Measurements from ENCODE around the gene STC2.
"Not testable (repeated sequence)": the region's sequence is repeated elsewhere in the genome, so short reads cannot be mapped to it uniquely, and the experiment has no call there.

Gene STC2, protein sequence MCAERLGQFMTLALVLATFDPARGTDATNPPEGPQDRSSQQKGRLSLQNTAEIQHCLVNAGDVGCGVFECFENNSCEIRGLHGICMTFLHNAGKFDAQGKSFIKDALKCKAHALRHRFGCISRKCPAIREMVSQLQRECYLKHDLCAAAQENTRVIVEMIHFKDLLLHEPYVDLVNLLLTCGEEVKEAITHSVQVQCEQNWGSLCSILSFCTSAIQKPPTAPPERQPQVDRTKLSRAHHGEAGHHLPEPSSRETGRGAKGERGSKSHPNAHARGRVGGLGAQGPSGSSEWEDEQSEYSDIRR

DNA sequence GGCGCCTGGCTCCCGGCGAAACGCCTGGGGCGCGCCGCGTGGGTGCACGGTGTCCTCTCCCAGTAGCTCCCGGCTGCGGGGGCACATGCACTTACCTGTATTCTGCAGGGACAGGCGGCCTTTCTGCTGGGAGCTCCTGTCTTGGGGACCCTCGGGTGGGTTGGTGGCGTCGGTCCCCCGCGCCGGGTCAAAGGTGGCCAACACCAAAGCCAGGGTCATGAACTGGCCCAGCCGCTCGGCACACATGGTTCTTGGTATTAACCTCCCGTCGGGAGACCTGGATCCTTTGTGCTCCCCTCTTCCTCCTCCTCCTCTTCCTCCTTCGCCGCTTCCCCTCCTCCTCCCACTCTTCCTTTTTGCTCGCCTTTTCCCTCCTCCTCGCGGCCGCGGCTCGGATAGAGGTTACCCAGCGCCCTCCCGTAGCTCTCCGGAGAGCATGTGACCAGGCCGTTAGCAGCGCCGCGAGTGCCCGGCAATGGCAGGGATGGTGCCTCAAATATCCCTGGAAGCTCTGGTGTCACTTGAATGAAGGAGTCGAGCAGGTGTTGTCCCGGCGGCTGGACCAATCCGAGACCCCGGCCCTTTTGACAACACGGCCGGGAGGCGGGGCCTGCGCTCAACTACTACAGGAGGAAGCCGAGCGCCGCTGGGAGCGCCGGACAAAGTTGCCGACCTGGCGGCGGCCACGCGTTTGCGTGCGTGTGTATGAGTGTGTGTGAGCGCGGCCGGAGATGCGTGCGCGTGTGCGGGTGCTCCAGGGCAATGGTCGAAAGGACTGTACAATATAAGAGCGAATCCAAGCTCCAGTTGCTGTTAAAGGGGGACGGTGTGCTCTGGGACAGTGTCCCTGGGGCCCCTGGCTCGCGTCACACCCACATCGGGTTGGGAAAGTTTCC is at the start of gene STC2:
TSS of gene STC2 (minus strand) at position 467 of the 896 bp plus-strand sequence. CDS start at position 246, 221 bp downstream.
- DNase-seq: peak; percentile 98

DNA sequence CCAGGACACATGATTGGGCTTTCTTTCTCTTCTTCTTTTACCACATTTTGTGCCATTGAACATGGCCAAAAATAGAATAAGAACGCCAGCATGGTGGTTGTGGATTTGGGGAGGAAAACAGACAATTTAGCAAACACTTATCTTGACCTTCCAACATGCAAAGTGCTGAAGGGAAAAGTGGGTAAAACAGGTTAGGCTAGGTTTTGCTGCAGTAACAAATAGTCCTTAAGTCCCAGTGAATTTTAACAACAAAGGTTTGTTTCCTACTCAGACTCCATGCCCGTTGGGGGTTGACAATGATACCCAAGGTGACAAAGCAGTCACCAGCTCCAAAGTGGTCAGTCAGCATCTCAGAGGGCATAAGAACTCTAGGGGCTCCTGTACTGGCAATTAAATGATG is 43.2 kb upstream of the STC2 start:
- DNase-seq: no peak

DNA sequence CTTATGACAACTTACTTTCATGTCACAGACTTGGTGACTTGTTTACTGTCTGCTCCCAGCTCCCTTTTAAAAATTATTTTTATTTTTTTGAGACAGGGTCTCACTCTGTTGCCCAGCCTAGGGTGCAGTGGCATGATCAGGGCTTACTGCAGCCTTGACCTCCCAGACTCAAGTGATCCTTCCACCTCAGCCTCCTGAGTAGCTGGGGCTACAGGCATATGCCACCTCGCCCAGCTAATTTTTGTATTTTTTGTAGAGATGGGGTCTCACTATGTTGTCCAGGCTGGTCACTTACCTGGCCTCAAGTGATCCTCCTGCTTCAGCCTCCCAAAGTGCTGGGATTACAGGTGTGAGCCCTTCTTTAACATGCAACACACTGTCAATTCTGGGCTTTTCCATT is 35.2 kb upstream of the STC2 start:
- not testable (repeated sequence) for DNase-seq

DNA sequence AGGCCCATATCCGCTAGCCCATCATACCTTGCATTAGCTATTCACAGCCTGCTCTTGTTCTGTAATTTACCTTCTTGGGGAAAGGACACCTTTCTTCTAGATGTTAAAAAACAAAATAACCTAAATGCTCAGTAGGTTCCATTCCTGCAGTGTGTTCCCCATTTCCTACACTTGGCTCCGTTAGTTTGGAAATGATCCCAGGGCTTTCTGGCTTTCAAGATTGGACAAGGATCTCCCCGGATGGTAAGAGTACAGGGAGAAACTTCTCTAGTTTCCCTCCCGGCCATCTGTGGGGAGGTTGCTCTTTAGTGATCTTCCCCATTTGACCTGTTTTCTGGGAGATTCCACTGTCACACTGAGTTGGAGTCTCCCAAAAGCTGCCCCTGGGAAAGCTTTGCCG is 27.3 kb upstream of the STC2 start:
- no peak for DNase-seq

DNA sequence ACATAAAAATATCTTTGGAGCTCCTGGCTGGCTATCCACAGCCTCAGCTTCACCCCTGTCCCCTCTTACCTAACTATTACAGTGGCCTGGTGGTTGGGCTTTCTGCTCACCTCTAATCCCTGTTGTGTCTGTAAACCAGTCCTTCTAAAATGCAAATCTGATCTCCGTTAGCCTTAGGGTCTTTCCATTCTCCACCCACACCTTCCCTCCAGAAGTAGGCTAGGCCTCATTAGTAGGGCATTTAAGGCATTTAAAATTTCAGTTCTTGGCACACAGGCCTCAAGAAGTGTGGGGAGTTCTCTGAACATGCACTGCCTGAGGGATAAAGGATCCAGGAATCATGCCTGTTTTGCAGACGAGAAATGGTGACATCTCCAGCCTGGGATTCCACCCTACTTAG is 26.4 kb upstream of the STC2 start:
- DNase-seq: peak; percentile 59

DNA sequence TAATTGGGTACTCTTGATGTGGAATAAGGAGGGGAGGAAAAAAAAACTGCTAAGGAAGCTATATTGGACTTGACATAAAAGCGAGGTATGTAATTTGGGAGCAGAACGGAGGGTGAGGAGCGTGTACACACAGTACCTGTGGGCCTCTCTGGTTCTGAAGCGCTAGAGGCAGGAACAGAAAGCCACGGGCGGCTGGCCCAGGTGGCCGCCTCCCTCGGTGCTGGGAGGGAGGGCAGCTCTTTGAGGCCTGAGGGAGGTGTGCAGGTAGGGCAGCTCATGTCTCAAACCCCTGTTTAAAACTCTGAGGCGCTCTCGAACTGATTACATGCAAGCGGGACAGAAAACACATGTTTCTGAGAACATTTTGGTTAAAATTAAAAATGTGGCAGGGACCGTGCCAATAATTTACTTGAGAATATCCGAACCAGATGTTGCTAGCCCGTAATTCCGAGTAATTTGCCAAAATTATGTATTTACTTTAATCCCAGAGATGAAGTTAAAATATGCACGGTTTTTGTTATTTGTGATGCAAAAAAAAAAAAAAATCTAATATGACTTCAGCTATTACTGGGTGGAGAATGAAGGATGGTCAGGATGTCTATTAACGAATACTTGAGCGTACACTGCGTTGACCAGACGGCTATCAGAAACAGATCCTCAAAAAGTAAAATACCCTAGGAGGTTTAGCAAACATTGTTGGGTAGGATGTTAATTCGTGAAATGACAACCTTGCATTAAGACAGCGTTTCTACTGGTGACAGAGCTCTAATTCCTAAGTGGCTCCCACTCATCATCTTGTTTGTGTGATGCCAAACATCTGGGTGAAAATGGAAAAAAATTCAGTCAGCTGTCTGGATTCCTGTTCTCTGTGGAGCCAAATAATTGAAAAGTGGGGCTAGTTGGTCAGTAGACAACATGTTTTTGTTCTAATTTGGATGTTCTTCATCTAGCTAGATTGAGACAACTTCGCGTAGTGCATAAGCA is 24.4 kb upstream of the STC2 start:
- DNase-seq: peak; percentile 39

DNA sequence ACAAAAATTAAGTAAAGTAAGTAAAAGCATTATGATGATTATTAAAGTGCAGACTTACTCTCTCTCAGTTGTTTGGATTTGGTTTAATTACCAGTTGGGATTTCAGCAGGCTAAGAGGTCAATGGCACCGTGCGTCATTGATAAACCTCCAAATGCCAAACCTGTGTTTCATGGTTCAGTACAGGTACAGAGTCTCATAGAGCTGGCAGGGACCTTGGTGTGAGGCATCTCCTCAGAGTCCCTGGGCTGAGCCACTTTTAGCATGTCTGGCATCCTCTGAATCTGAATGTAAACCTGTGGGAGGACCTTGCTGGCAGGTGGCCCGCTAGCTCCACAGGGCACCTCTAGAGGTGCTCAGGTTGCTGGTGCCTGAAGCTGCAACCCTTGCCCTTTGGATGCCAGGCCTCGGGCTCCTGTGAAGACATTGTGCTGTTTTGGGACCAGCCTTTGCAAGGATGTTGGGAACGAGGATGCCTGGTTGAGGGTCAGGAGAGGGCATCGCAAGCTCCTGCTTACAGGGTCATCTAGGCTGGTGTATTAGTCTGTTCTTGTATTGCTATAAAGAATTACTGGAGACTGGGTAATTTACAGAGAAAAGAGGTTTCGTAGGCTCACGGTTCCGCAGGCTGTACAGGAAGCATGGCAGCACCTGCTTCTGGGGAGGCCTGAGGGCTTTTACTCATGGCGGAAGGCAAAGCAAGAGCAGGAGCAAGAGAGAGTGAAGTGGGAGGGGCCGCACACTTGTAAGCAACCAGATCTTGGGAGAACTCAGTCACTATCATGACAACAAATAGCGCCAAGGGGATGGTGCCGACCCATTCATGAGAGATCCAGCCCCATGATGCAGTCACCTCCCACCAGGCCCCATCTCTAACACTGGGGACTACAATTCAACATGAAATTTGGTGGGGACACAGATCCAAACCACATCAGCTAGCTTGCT is 14.9 kb upstream of the STC2 start:
- DNase-seq: peak; percentile 43

DNA sequence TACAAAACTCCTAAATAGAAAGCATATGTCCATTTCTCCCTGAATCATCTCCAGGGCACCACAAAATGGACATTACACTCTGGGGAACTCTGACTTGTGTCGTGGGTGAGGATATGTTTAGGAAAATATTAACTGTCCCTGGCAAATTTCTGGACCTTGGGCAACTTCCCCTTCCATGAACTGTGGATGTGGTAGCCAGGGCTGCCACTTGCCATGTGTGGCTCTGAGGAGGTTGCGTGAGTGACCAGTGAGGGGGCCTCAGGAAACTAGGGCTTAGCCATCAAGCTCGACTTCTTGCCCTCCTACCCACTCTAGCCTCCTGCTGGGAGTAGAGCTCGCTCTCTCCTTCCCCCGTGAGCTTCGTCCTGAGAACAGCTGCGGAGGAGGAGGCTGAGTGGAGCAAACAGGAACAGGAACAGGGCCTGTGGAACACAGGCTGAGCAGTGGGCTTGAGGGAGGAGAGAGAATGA is 13.8 kb upstream of the STC2 start:
- peak; percentile 46 for DNase-seq

DNA sequence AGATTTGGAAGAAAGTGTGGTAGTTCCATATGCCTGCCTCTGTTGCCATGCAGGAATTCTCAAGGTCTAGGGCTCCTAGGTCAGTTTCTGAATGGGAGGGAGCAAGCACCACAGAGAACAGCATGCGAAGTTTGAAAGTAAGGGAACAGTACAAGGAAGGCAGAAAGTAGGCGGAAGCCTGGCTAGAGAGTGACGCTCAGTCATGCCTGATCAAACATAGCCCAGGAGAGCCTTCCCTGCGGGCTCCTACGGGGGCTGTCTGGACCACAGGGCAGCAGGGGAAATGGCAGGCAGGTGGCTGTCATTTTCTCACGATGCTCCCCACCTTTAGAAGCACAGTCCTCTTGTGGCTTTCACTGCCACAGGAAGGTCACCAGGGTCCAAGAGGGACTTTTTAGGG is 12.8 kb upstream of the STC2 start:
- DNase-seq: peak; percentile 25

DNA sequence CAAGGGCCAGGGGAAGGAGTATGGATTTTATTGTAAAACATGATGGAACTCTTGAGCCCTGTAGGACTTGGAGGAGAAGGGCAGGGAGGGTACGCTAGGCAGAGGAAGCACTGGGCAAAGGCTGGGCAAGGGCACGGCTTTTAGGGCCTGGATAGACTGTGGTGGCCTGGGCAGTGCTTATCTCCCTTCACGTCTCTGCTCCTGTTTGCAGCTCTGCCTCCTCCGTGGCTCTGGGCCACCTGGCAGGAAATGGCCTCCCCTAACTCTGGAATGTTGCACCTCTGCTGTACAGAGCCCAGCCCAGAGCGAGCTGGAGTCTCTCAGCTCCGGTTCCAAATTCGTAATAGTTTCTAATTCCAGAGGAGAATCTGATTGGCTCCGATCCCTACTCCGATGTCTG is 12.2 kb upstream of the STC2 start:
- no peak for DNase-seq

DNA sequence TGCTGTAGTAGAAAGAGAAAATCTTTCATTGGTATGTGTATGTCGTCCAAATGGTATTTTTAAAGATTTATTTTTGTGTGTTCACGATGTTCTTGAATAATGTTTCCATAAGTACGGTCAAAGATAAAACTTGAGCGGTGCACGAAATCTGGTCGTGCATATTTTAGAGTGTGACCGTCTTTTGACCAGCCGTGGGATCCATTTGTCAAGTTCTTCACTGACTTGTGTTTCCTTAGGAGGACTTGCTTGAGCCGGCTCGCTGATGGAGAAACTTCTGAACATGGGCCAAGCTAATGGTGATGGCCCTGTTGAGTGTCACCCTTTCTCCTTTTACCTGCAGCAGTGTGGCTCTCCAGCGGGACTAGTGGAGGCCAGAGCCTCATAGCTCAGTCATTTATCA is 11.1 kb upstream of the STC2 start:
- DNase-seq: peak; percentile 37

DNA sequence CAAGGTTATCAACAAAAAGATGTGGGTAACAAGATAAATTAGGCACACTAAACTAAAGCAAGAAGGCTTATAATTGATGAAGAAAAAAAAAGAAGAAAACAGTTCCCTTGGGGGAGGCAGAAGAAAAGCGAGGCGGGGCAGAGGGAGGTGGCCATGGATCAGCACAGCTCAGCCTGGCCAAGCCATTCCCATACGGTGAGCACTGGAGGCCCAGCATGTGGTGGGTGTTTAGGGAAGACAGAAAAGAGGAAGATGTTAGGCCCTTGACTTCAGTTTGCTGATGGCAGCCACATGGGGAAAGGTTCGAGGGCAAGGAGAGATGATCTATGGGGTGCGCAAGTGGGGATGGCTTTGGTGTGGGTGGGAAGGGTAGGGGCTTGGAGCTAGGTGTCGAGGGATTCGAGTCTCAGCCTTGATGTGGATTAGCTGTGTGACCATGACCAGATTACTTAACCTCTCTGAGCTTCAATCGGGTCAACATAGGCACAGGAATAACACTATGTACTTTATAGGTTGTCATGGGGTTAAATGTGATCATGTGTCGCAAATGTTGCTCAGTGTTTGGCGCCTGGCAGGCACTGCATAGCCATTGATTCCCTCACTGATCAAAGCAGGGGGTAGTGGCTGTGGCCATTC is 10.3 kb upstream of the STC2 start:
- DNase-seq: peak; percentile 25

DNA sequence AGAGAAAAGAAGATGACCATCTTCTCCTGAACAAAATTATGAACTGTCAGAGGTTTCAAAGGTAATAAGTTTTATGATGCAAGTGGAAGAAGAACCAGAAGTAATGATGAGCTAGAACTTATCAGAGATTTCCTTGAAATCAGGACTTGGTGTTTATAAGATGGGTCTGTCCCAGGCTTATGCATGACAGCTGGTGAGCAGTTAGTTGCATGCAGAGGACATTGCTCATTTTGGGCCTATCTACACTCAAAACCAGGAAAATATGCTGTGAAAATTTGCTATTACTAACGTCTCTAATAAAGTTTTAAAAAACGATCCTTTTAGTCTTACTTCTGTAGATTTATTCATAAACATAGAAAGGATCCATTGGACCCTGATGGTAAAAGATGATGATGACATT is 6.6 kb upstream of the STC2 start:
- no peak for DNase-seq

DNA sequence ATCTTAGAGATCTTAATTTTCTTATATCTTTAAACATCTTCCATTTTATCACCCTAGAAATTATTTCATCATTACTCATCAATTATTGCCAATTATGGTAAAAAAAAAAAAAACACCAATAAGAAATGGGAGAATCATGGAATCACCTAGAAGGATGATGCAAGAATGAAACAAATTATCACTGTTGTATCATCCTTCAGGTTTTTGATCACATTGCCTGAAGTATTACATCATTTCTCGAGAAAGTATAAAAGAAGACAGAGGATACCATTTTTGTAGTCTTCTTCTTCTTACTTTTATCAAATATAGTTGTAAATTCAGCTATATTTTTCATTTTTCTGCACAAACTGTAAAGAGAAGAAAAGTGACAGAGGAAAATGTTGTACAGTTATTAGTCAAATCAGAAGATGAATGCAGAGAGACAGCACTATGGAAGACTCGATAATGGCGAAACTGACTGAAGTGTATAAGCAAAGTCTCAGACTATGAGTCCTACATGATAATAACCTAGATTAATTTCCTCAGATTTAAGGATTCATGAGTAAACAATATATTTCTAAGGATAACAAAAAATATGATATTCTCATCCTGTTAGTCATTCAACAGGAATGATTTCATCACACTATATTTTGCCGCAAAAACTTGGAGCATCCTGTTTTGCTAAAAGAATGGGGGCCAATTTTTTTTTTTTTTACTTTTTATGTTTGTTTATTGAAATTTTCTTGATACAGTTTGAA is 5.9 kb upstream of the STC2 start:
- DNase-seq: no peak

DNA sequence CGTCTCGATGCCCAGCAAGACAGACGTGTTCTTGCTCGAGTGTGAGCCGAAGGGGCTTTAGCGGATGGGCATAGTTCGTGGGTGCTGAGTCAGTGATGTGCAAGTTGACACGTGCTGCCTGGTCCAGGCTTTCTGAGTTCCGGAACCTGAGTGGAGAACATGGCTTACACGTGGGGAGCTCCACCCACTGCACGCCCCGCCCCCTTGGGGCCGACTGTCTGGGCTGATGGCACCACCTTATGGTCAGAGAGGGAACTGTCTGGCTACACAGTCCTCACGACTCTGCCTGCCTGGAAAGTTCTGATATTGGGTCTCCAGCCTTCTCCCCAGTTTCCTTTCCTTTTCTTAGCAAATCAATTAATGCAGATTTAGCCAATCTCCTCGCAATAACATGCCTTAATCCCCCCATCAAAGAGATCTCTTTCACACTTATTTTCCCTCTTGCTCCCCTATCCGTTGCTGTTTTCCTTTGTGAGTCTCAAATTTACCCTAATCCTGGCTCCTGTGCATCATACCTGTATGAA is 3.8 kb upstream of the STC2 start:
- peak; percentile 89 for DNase-seq

DNA sequence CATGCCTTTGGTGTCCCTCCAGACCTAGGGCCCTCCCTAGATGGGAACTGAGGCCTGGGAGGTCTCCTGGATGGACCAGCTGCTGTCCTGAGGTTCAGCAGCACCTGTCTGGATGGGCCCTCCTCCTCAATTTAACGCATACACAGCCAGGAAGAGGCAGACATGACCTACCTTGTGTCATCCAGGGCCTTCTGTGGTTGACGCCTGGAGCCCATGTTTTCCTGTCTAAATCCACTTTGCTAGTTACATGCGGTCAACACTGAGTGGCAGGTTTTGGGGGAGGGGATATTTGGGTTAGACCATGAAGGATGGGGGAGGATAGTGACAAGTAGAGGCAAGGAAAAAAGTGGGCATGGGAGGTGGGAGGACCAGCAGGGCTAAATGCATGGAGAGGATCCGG is 3.1 kb upstream of the STC2 start:
- peak; percentile 36 for DNase-seq

DNA sequence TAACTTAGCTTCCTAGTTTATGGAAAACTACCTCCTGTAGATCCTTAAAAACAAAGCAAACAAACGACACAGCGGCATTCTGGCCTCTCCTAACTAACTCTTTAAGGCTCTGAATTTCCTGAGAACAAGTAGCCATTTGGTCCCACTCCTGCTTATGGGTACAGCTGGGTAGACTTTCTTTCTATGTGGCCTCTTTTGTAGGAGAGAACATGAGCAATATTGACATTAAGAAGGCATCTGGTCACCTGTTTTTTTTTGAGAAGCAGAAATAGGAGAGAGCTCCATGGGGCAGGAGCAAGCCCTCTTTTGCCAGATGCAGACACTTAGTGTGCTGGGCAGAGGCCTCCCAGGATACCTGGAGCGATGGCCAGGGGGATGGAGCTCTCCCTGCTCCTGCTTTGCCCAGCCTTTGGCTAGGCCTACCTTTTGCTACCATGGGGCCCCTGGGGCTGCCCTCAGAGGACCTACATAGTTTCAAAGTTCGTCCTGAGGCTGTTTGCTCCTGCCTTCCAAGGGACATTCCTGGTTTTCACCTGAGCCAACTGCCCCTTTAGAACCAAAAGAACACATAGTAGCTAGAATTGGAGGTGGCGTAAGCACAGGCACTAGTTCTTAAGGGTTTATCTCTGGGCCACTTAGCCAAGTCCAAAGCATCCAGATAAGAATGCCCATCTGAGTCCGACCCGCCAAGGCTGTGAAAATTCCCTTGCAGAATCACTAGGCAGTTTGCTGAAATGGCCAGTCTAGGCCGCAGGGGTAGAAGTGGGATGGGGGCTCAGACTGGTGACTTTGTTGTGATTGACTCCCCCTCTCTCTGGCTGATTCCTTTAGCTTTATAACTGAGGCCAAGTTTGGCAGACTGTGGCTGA is 2.4 kb upstream of the STC2 start:
- DNase-seq: peak; percentile 59

DNA sequence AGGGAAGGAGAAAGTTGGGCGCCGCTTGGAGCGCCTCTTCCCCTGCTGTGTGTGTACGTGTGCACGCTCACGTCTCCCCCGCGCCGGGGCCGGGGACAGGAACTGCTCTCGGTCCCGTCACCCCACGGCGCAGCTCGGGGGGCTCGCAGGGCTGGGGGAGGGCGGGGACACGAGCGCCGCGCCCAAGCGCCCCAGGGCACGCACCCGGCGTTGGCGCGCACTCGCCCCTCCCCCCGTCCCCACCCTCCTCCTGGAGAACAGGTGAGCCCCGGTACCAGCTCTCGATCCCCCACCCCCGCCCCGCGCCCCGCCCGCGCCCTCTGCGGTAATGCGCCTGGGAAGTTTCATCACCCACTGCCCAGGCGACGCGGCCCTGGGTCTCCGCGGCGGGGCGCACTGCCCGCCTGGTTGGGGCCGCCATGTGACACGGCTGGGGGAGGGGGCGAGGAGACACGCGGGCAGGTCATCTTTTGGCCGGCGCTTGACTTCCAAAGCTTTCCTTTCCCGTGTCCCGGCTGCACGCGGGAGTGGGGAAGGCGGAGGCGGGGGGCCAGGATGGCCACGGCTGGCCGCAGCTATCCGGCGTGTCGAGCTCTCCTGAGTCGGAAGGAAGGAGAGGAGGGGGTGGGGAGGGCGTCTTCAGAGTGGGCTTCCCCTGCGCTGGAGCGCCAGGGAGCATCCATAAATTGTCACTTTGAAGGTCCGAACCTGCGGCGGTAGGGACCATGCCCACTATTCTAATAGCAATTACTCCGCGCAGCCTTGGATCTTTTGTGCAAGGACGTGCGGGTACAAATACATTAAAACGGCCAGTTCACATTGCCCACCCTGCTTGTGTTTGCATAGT is 1.5 kb upstream of the STC2 start:
- peak; percentile 90 for DNase-seq

Measured in islet precursor cell (in vitro differentiated cells).